Endothelial cell of umbilical vein (primary cell): ENCODE data around the gene CCDC197. TPM values are rescaled to one million over a fixed set of nuclear protein-coding genes. Genes with fewer than 3 reads are reported as not detected.

Experiments
- BruUV-seq: library from RNA; stranded (reverse); fragments of 400-500 nt; replicated peaks from 2 replicates; lab custom pipeline; 2021; lab: Mats Ljungman, UMichigan
- CTCF ChIA-PET: fragments of 300-600, 350-600 bp; sonication (Branson Sonifier 250); formaldehyde crosslinking; loops from one replicate; lab custom pipeline; 2021; ENCODE audit warnings: antibody characterized with exemption, inconsistent platforms; lab: Charles Lee
- POLR2A ChIA-PET: fragments of 300-600, 350-600 bp; sonication (Branson Sonifier 250); formaldehyde crosslinking; loops from one replicate; lab custom pipeline; 2021; ENCODE audit warnings: antibody characterized with exemption, inconsistent platforms; lab: Charles Lee
- DNase-seq: peaks from one replicate; pipeline ENCODE4 v3.0.0-alpha.2; 2011; ENCODE audit warnings: low read depth, low spot score
- FAIRE-seq: peaks from 2 replicates; lab custom pipeline; 2011; peaks lifted over from hg19 to GRCh38; lab: Jason Lieb, UNC
- H2AFZ ChIP-seq: 2 replicates; pipeline ENCODE4 v1.6.0; 2012; ENCODE audit warnings: low read depth, low read length, control low read depth, inconsistent platforms
- H3K27ac ChIP-seq: 2 replicates; pipeline ENCODE4 v1.5.1; 2011; ENCODE audit warnings: low read depth, mild to moderate bottlenecking, control low read depth, low read length, moderate library complexity; ENCODE audit not compliant: insufficient read depth
- H3K27me3 ChIP-seq, 2 experiments: 2 replicates each; pipeline versions ENCODE4 v1.6.0 to v1.6.1; 2011; ENCODE audit warnings: low read length in 2 of 2, mixed read lengths in 1 of 2; ENCODE audit not compliant: control insufficient read depth in 2 of 2, insufficient read depth in 2 of 2
- H3K36me3 ChIP-seq, 2 experiments: 2 replicates in 1 of 2; 3 replicates in 1 of 2; pipeline ENCODE4 v1.5.1; 2011; ENCODE audit warnings: low read length in 2 of 2, mild to moderate bottlenecking in 1 of 2, moderate library complexity in 1 of 2; ENCODE audit not compliant: control insufficient read depth in 2 of 2, insufficient read depth in 2 of 2; ENCODE audit errors: extremely low read depth in 1 of 2
- H3K4me1 ChIP-seq: 3 replicates; pipeline ENCODE4 v1.5.1; 2011; ENCODE audit warnings: mild to moderate bottlenecking, low read length; ENCODE audit not compliant: control insufficient read depth, insufficient read depth; ENCODE audit errors: extremely low read depth
- H3K4me2 ChIP-seq: 2 replicates; pipeline ENCODE4 v1.6.1; 2011; ENCODE audit warnings: low read length, control low read depth, mixed read lengths; ENCODE audit not compliant: insufficient read depth
- H3K4me3 ChIP-seq, 3 experiments: fragments of 200-600 bp in 1 of 3; sonication (generic), shearing (Covaris generic) in 1 of 3; replicated peaks in 1 of 3; 2 replicates each; pipeline ENCODE4 v1.5.1; 2011 to 2016; ENCODE audit warnings: control low read depth in 3 of 3, low read length in 3 of 3, mild to moderate bottlenecking in 2 of 3, inconsistent platforms in 1 of 3, low read depth in 1 of 3, moderate library complexity in 1 of 3; ENCODE audit not compliant: insufficient read depth in 1 of 3
- H3K79me2 ChIP-seq: 2 replicates; pipeline ENCODE4 v1.6.0; 2012; ENCODE audit warnings: low read length, inconsistent platforms; ENCODE audit not compliant: control insufficient read depth, insufficient read depth
- H3K9ac ChIP-seq: replicated peaks from 2 replicates; pipeline ENCODE3; 2011; ENCODE audit warnings: low read length, control low read depth; ENCODE audit not compliant: insufficient read depth; ENCODE audit errors: extremely low read depth
- H3K9me1 ChIP-seq: replicated peaks from 3 replicates; pipeline ENCODE4 v1.6.0; 2011; ENCODE audit warnings: mild to moderate bottlenecking, low read length; ENCODE audit not compliant: control insufficient read depth, insufficient read depth; ENCODE audit errors: extremely low read depth
- H3K9me3 ChIP-seq: replicated peaks from 2 replicates; pipeline ENCODE4 v1.5.1; 2012; ENCODE audit warnings: low read length, inconsistent platforms; ENCODE audit not compliant: control insufficient read depth, insufficient read depth
- H4K20me1 ChIP-seq: replicated peaks from 2 replicates; pipeline ENCODE3; 2011; ENCODE audit warnings: mild to moderate bottlenecking, low read length; ENCODE audit not compliant: control insufficient read depth, insufficient read depth; ENCODE audit errors: extremely low read depth
- CTCF ChIP-seq, 2 donors: IDR thresholded peaks; 1 replicate in 1 of 2; 2 replicates in 1 of 2; pipeline ENCODE4 v1.5.1; 2011; ENCODE audit warnings: low read length in 2 of 2, mild to moderate bottlenecking in 2 of 2, moderate library complexity in 2 of 2, control low read depth in 1 of 2, inconsistent platforms in 1 of 2, low read depth in 1 of 2; ENCODE audit not compliant: insufficient read depth in 1 of 2; ENCODE audit errors: extremely low read depth in 1 of 2
- EZH2 ChIP-seq: IDR thresholded peaks from 2 replicates; pipeline ENCODE4 v1.6.1; 2012; ENCODE audit warnings: borderline replicate concordance, low read depth, mild to moderate bottlenecking, moderate library complexity, low read length, inconsistent platforms; ENCODE audit not compliant: severe bottlenecking
- FOS ChIP-seq: IDR thresholded peaks from 2 replicates; pipeline ENCODE4 v1.6.1; 2011; ENCODE audit warnings: mild to moderate bottlenecking, low read length, moderate library complexity, borderline replicate concordance; ENCODE audit not compliant: insufficient read depth
- JUN ChIP-seq: IDR thresholded peaks from 2 replicates; pipeline ENCODE4 v1.6.1; 2011; ENCODE audit warnings: borderline replicate concordance, low read depth; ENCODE audit not compliant: insufficient read length, insufficient read depth
- POLR2AphosphoS5 ChIP-seq: IDR thresholded peaks from 2 replicates; pipeline ENCODE4 v1.6.1; 2012; ENCODE audit warnings: low read depth, mild to moderate bottlenecking, control low read depth, low read length, moderate library complexity; ENCODE audit not compliant: insufficient read depth
- dilution Hi-C: fragments of 300-500 bp; cut with MboI; formaldehyde crosslinking; loops from one replicate; pipeline ENCODE4 v1.15.0; 2019; ENCODE audit warnings: low sequenced_read_pairs; ENCODE audit not compliant: extremely low pct_ligation_motif_present
- intact Hi-C: fragments of 100-400 bp; cut with micrococcal nuclease; formaldehyde crosslinking; loops from one replicate; pipeline ENCODE4 v1.10.0; 2022
- polyA plus RNA-seq, 4 experiments: library from polyadenylated mRNA; depleted of rRNA in 3 of 4; stranded (reverse) in 3 of 4; unstranded in 1 of 4; fragments of >200 nt; gene quantifications; 2 replicates each; pipeline versions ENCODE4 v1.2.1 to v1.2.3, GENCODE V29; 2011 to 2012; ENCODE audit warnings: missing spikeins in 1 of 4
- total RNA-seq: library from RNA; stranded (reverse); gene quantifications from 2 replicates; pipeline ENCODE4 v1.2.3, GENCODE V29; 2021
- TF ChIP-seq, protein P1 (sequence below): IDR thresholded peaks from 2 replicates; pipeline ENCODE4 v1.6.1; 2011; ENCODE audit not compliant: insufficient read depth, insufficient read length

Gene CCDC197
- total and polyA plus RNA-seq, 2 donors (not counting 3 experiments of a cell fraction or from before 2014, with no cell fraction given) = not detected

DNA sequence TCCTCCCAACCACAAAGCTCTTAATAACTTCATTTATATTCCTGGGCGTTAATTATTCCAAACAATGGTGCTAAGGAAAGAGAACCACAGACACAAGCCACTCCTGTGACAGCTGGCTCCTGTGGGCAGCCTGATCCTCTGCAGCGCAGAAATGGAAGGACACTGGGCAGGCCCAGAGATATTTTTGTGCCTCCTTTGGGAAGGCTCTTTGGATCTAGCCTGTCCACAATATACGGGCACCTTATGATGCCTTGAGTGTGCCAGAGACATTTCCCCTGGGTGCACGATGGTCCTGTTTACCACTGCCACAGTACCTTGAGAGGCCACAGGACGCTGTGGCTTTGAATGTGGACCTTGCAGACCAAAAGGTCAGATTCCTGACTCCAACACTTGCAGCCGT lies 22.8 kb upstream of the CCDC197 start:
- FAIRE-seq = no peak
- intact Hi-C loops = no loop called here
- H3K9ac ChIP-seq = no peak overlapping the region

More for the DNA sequence above, 22.8 kb upstream of the CCDC197 start:
- Histone ChIP-seq H3K27me3 (no peaks in the 10 kb centered on the region), H3K9me3 (no peaks in the 10 kb centered on the region), H4K20me1 (no peaks in the 10 kb centered on the region), H3K79me2 (no peaks in the 10 kb centered on the region), H3K27ac (no peak overlapping the region), H3K36me3 (no peaks in the 10 kb centered on the region), H3K4me2 (no peak overlapping the region), H2AFZ (no peak overlapping the region), H3K9me1 (no peaks in the 10 kb centered on the region), H3K4me1 (no peaks in the 10 kb centered on the region), H3K4me3 (no peak overlapping the region)
- ChIA-PET CTCF (interaction anchor here (0.6 to 8.6 kb wide), 2 partner anchors 34 to 191 kb away, joined by 4 to 116 read pairs; no protein-coding TSS in a partner anchor), POLR2A (no interaction called here)
- BruUV-seq = no TSS peak
- DNase-seq = no peak
- TF ChIP-seq FOS (no peak), POLR2AphosphoS5 (no peak), CTCF (IDR thresholded peaks at IDR 0.05; ENCODE audit: extremely low read depth in 1 of 2, insufficient read depth in 1 of 2, low read depth in 1 of 2, low read length in 2 of 2) (no peak), JUN (no peak), EZH2 (no peak)
- TF ChIP-seq, protein P1, sequence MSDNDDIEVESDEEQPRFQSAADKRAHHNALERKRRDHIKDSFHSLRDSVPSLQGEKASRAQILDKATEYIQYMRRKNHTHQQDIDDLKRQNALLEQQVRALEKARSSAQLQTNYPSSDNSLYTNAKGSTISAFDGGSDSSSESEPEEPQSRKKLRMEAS = no peak
- dilution Hi-C loops = no loop called here
